ENCODE data around the gene DDX10.

DDX10 gene

DNA sequence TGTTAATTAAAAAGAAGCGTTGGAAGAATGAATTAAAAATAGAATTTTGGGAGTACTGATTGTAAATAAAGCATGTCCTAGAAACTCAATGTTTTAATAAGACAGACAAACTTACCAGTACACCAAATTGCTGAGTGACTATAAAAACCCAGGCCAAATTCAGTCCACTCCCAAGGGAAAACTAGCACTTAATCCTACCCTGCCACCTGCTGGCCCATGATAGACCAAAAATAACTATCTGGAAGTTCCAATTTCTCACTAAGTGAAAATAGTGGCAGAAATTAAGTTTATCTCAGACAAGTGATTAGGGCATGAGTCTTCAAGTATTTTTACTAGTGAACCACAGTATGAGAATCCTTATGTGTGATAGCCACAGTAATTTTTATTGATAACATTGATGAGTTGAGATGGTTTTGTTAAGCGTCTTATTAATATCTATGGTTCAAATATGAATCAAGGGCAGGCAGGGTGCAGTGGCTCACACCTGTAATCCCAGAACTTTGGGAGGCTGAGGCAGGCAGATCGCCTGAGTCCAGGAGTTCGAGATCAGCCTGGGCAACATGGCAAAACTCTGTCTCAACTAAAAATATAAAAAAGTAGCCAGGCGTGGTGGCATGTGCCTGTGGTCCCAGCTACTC, 9.8 kb upstream of the DDX10 start:
- DNase-seq = peak; percentile 58

DNA sequence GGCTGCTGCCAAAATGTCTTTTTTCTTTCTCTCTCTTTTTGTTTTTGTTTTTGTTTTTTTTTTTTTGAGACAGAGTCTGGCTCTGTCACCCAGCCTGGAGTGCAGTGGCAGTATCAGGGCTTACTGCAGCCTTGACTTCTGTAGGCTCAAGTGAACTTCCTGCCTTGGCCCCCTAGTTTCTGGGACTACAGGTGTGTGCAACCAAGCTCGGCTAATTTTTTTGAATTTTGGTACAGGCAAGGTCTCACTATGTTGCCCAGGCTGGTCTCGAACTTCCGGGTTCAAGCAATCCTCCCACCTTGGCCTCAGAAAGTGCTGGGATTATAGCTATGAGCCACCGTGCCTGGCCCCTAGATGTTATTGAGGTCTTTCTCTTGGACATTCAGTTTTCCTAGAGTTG, 2.2 kb upstream of the DDX10 start:
- DNase-seq = no peak

DNA sequence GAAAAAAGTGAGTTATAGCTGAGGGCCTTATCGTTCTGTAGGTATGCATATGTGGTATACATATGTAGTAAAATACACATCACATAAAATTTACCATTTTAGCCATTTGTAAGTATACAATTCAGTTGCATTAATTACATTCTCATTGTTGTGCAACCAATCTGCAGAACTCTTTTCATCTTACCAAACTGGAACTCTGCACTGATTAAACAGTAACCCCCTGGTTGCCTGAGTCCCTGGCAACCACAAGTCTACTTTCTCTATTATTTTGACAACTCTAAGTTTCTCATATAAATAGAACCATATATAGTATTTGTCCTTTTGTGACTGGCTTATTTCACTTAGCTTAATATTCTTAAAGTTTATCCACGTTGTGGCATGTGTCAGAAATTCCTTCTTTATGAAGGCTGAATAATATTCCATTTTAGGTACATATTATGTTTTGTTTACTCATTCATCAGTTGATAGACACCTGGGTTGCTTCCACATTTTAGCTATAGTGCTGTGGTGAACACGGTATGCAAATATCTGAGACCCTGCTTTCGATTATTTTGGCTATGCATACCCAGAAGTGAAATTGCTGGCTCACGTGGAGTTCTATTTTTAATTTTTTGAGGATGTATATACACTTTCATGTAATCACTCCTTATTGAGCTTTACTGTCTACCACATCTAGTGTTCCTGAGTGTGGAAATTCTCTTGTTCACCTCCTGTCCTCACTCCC, 1.6 kb upstream of the DDX10 start:
- DNase-seq = no peak

DNA sequence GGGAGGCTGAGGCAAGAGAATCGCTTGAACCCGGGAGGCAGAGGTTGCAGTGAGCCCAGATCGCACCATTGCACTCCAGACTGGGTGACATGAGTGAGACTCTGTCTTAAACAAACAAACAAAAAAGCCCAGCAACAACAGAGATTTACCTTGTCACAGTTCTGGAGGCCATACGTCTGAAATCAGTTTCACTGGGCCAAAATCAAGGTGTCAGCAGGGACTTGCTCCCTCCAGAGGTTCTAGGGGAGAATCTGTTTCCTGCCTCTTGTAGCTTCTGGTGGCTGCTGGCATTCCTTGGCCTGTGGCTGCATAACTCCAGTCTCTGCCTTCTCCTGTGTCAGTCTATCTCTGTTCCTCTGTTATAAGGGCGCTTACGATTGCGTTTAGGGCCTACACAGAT, 1.5 kb downstream of the DDX10 start:
- DNase-seq = no peak

DNA sequence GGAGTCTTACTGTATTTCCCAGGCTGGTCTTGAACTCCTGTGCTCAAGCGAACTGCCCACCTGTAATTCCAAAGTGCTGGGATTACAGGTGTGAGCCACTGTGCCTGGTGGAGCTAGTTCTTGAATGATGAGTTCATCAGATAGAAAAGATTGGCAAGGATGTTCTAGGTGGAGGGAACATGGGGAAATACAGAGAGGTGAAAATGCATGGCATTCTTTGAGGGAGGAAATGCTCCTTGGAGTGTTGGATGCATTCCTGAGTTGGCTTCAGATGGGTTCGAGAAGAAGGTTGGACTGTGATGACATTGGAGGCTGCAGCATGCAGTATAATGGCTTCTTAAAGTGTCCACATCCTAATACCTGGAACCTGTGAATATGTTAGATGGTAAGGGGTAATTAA, 4.4 kb downstream of the DDX10 start:
- DNase-seq = no peak

DNA sequence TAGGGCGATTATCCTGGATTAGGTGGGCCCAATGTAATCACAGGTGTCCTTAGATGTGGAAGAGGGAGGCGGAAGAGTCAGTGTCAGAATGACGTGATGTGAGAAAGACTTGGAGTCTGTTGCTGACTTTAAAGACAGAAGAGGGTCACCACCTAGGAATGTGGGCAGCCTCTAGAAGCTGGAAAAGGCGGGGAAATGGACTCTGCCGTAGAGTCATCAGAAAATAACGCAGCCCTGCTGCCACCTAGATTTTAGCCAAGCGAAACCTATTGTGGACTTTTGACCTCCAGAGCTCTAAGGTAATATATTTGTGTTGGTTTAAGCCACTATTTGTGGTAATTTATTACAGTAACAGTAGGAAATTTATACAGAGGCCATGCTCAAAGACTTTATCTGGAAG, 4.8 kb downstream of the DDX10 start:
- no peak for DNase-seq

DNA sequence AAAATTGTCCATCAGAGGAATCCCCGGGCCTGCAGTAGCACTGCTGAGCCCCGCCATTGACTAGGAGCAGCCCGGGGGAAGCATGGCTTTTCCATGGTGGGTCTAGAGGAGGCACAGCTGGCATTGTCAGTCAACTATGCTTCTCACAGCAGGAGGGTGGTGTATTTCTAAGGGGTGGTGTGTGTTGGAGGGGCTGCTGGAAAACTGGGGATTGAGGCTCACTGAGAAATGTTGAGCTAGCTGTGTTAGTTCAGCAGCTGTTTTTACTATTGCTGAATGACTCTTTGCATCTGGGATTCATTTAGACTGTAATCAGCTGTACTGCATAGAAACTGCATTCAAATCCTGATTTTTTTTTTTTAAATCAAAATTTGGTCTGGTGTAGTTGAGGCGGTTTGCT, 5.6 kb downstream of the DDX10 start:
- peak; percentile 42 for DNase-seq

DNA sequence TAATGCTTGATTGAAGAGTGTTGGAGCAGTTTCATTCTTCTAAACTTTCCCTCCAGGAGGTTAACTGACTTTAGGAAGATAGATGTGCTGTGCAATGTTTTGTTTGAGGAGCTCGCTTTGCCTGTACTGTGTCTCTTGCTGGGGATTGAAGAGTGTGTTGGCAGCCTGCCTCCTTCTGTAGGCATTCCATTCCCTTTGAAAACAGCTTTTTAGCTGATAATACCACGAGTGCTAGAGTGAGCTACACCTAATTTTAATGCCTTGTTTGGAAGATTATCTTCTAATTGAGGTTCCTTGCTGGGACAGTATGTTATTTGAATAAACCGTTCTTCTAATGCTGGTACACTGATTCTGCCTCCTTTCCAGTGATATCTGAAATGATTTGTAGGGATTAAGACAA, 7.2 kb downstream of the DDX10 start:
- DNase-seq = peak; percentile 76

DNA sequence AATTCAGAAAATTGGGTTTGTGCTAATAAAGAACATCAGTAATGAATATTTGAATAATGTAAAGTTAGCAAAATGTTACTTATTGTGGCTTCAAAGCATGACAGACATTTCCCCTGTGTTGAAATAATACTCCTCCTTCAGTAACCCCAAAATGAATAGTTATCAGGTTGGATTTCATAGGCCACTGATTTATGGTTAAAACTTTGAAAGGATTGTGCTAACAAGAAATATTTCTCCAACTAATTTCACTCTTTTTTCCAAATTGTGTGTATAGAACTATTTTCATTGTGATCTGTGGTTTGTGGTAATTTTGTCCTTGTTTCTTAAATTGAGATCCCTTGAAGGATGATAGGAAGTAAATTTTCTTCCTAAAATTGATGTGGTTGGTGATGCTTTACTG, 7.9 kb downstream of the DDX10 start:
- peak; percentile 51 for DNase-seq

DNA sequence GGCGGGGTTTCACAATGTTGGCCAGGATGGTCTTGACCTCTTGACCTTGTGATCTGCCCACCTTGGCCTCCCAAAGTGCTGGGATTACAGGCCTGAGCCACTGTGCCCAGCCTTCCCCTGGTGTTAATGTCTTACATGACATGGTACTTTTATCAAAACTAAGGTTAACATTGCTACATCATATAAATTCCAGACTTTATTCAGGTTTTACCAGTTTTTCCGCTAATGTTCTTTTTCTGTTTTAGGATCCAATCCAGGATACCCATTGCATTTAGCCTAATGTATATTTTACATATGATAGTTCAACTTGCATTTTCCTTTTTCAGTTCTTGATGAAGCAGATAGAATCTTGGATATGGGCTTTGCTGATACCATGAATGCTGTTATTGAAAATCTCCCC, 14.2 kb downstream of the DDX10 start:
- no peak for DNase-seq

DNA sequence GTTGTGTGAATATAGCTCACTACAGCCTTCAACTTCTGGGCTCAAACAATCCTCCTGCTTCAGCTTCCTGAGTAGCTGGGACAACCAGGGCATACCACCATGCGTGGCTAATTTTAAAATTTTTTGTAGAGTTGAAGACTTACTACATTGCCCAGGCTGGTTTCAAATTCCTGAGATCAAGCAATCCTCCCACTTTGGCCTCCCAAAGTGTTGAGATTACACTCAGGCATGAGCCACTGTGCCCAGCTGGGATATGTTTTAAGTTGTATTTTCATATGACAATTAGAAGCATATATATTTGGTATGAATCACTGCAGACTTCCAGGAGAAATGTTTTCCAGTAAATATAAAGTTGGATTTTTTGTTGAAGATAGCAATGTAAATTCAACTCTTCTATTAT, 15.4 kb downstream of the DDX10 start:
- DNase-seq = peak; percentile 77

DNA sequence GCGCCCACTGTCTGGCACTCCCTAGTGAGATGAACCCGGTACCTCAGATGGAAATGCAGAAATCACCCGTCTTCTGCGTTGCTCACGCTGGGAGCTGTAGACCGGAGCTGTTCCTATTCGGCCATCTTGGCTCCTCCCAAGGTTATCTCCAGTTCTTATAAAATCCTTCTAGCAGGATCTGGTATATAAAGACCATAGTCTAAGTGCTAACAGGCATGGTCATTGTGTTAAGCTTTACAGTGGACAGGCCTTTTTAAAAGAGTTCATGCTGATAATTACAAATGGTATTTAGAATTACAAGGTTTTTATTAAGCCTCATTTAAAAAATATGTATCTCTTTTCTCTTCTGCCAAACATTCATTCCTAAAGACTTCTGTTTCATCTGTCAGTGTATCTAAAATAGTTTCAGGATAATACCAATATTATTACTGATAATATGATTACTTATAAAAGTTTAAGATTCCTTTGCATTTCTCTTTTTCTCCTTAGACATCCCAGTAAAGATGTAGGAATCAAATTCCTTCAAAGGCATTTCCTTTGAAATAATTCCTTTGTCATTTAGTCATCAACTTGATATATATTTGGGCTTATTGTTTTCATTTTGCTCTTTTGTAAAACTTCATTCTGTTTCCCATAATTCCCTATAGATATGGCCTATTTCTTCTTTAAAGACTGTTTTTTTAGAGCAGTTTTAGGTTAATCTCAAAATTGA, 20.7 kb downstream of the DDX10 start:
- DNase-seq = peak; percentile 68

DNA sequence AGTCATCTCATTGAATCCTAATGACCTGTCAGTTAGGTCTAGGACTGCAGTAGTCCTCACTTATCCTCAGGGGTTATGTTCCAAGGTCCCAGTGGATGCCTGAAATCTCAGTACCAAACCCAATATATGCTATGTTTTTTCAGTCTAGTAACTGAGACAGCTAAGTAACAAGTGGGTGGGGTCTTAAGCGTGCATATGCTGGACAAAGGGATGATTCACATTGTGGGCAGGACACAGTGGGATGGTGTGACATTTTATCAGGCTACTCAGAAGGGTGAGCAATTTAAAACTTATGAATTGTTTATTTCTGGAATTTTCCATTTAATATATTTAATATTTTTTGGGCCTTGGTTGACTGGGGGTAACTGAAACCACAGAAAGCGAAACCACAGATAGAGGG, 29.0 kb downstream of the DDX10 start:
- DNase-seq = peak; percentile 77

DNA sequence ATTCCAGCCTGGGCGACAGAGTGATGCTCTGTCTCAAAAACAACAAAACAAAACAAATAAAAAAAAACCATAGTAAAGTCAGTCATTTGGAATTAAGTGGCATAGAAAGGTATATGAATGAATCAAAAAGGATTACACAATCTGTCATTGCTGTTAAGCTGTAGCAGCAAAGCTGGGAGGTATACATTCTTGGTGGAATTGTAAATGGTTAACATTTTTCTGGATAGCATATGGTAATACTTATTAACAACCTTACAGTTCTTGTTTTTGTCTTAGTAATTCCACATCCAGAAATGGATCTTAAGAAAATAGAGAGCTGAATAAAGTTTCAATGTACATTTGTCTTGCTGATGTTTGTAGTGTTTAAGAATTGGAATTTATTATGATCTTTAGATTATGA, 30.0 kb downstream of the DDX10 start:
- peak; percentile 82 for DNase-seq

DNA sequence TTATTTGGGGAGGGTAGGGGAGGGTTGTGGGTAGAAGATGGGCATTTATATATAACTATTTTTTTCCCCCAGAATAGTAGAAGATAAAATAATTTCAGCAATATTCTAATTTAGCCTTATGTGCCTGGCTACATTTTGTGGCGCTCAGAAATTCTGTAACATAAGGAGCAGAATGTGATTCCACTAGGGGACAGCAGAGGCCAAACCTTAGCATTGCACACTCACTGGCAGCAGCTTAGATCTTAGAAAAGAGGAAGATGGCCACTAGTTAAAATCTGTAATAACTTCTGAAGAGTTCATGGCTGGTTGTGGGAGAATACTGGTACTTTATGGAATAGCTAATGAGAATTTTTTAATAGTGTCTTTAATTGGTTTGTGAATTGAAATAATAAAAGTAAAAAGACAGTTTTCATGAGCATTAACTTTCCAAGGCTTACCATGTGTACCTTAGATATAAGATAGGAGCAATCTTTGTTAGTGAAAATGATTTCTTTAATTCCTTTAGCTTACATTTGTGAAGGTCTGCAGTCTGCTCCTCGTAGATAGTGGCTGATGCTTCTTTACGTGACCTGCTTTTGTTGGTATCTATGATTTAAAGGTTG, 33.1 kb downstream of the DDX10 start:
- peak; percentile 82 for DNase-seq

DNA sequence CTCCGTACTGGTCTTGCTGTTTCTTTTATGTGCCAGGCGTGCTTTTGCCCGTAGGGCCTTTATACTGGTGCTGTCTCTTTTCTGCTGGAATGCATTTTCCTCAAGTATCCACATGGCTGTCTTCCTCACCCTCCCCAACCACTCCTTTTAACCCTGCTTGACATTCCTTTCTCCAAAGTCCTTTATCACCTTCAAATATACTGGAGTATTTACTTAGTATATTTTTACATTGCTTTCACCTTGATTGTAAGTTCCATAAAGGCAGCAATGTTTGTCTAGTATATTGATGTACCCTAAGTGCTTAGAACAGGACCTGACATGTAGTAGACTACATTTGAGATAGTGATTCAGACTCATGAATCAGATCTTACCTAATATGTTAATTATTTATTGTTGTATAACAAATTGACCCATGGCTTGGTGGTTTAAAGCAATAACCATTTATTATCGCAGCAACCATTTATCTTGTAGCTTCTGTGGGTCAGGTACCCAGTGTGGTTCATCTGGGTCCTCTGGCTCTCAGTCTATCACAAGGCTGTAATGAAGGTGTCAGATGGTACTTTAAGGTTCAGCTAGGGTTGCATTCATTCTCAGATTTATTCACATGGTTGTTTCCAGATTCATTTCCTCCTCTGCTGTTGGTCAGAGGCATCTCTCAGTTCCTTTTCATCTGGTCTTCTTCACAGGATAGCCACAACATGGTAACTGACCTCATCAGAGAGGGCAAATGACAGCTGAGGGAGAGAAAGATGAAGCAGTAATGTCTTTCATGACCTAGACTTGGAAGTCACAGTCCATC, 34.2 kb downstream of the DDX10 start:
- DNase-seq = no peak

DNA sequence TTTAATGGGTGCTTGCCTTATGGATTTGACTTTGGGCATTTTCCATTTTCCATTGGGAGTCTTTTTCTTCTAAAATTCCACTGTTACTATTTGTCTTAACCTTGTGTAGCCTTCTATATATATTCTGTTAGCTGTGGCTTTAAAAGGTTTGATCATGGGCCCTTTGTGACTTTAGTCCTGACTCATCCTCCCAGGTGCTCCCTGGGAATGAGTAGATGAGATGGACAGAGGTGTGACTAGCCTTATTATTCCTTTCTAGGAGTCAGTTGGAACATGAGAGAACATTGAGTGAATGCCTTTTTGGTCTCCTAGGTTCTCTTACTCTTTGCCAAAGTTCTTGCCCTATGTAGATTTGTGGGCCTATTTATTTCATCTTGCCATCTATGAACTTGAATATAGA, 39.0 kb downstream of the DDX10 start:
- no peak for DNase-seq

DNA sequence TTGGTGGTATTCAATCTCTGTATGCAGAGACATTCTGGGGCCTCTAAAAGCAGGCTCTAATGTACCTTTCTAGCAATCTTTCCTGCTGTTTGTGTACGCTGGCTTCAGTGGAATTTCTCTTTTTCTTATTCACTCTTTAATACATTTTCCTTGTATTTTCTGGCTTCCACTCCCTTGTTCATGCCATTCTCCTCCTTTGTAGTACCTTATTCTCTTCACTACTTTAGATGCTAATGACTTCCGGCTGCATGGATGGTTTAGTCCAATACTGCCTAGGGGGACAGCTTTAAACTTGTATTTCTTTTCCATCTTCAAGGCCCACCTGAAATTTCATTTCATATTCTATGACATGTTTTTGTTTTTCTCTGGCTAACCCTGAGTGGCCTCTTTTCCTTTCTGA, 40.2 kb downstream of the DDX10 start:
- no peak for DNase-seq

DNA sequence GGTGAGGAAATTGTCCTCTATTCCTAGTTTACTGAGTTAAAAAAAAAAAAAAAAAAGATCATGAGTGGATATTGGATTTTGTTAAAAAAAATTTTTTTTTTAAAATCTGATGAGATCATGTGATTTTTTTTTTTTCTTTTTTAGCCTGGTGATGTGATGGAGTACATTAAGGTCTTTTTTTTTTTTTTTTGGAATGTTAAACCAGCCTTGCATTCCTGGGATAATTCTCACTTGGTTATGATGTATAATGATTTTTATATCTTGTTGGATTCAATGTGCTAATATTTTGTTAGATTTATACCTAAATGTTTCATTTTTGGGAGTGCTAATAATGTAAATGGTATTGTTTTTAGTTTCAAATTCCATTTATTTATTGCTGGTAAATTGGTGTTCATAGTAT, 43.3 kb downstream of the DDX10 start:
- no peak for DNase-seq

DNA sequence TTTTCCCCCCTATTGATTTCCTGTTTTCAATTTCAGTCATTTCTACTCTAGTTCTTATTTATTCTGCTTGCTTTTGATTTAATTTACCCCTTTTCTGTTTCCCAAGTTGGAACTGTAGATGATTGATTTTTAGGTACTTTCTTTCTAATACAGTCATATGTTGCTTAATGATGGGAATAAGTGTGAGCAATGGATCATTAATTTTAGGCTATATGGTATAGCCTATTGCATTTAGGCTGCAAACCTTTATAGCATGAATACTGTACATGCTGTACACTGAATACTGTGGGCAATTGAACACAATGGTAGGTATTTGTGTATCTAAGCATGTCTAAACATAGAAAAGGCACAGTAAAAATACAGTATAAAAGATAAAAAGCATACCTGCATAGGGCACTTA, 44.9 kb downstream of the DDX10 start:
- no peak for DNase-seq

DNA sequence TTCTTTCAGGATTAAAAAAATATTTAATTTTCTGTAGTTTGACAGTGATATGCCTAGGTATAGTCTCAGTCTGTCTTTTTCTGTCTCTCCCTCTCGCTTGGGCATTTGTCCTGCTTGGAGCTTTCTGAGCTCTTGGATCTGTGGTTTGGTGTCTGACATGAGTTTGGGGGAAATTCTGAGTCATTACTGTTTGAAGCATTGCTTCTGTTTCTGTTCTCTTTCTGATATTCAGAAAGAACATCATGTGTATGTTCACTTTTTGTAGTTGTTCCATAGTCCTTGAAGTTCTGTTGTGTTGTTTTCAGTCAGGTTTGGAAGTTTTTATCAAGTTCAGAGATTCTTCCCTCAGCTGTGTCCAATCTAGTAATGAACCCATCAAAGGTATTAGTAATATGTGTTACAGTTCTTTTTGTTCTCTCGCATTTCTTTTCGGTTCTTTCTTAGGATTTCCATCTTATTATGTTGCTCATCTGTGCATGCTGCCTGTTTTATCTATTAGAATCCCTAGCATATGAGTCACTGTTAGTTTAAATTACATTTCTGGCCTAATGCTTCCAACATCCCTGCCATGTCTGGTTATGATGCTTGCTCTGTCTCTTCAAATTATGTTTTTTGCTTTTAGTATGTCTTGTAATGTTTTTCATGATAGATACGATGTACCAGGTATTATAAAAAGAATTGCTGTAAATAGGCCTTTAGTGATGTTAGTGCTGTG, 48.4 kb downstream of the DDX10 start:
- DNase-seq = peak; percentile 62

DNA sequence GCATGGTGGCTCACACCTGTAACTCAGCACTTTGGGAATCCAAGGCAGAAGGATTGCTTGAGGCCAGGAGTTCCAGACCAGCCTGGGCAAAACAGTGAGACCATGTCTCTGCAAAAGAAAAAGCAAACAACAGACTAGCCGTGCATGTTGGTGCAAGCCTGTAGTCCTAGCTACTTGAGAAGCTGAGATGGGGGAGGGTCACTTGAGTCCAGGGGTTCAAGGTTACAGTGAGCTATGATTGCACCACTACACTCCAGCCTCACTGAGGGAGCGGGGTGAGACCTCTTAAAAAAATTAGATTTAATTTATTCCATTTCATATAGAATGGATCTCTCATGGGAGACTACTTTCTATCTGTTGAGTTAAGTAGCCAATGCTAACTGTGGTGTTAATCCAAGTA, 50.4 kb downstream of the DDX10 start:
- no peak for DNase-seq
